B cell (primary cell): ENCODE results near the gene ANO2. TPM values are rescaled to one million over a fixed set of nuclear protein-coding genes. Genes with fewer than 3 reads are reported as not detected.

Experiments used
- ATAC-seq: fragments of 200-7000 bp; cut with Tn5 transposase; one replicate; pipeline ENCODE4 v1.10.0; 2021; ENCODE audit warnings: low read depth, mild to moderate bottlenecking, moderate number of reproducible peaks, moderate library complexity
- CTCF ChIA-PET: fragments of 350-600 bp; sonication (Branson Sonifier 250); formaldehyde crosslinking; loops from one replicate; lab custom pipeline; 2021; ENCODE audit warnings: antibody characterized with exemption, inconsistent platforms; lab: Charles Lee
- POLR2A ChIA-PET: fragments of 350-600 bp; sonication (Branson Sonifier 250); formaldehyde crosslinking; loops from one replicate; lab custom pipeline; 2021; ENCODE audit warnings: antibody characterized with exemption; lab: Charles Lee
- DNase-seq: peaks from one replicate; pipeline ENCODE4 v3.0.0; 2013
- H2AFZ ChIP-seq: 2 replicates; pipeline ENCODE4 v1.6.1; 2012; ENCODE audit warnings: mild to moderate bottlenecking, low read depth, low read length; ENCODE audit not compliant: insufficient read depth, poor library complexity, severe bottlenecking
- H3K27ac ChIP-seq, 2 donors: 1 replicate in 1 of 2; 2 replicates in 1 of 2; pipeline ENCODE4 v1.5.1; 2012 to 2013; ENCODE audit warnings: low read length in 2 of 2, mild to moderate bottlenecking in 2 of 2, moderate library complexity in 1 of 2
- H3K27me3 ChIP-seq, 4 experiments: fragments of 200-600 bp in 1 of 4; sonication (generic) in 1 of 4; replicated peaks in 1 of 4; 1 replicate in 2 of 4; 2 replicates in 2 of 4; pipeline versions ENCODE4 v1.6.1 to v1.7.0; 2013 to 2016; ENCODE audit warnings: low read length in 3 of 4, mild to moderate bottlenecking in 2 of 4, mixed read lengths in 1 of 4, moderate library complexity in 1 of 4; ENCODE audit not compliant: insufficient read depth in 4 of 4, control insufficient read depth in 3 of 4; ENCODE audit errors: control extremely low read depth in 1 of 4
- H3K36me3 ChIP-seq, 2 experiments: replicated peaks in 1 of 2; 1 replicate in 1 of 2; 2 replicates in 1 of 2; pipeline versions ENCODE4 v1.6.1 to v1.7.1; 2013; ENCODE audit warnings: low read length in 1 of 2; ENCODE audit not compliant: insufficient read depth in 2 of 2, control insufficient read depth in 1 of 2; ENCODE audit errors: control extremely low read depth in 1 of 2, extremely low read depth in 1 of 2
- H3K4me1 ChIP-seq, 2 donors: fragments of 200-600 bp in 1 of 2; sonication (generic) in 1 of 2; 1 replicate in 1 of 2; 2 replicates in 1 of 2; pipeline versions ENCODE4 v1.5.1 to v1.6.1; 2013 to 2017; ENCODE audit warnings: low read length in 2 of 2; ENCODE audit not compliant: control insufficient read depth in 2 of 2, insufficient read depth in 2 of 2
- H3K4me2 ChIP-seq: replicated peaks from 2 replicates; pipeline ENCODE3; 2012; ENCODE audit warnings: mild to moderate bottlenecking, low read depth, low read length; ENCODE audit not compliant: poor library complexity, severe bottlenecking
- H3K4me3 ChIP-seq, 5 experiments: fragments of 200-600 bp in 1 of 5; sonication (generic) in 1 of 5; 1 replicate in 3 of 5; 2 replicates in 2 of 5; pipeline versions ENCODE4 v1.5.1 to v1.7.0; 2011 to 2016; ENCODE audit warnings: low read length in 4 of 5, mild to moderate bottlenecking in 4 of 5, low read depth in 2 of 5, control low read depth in 1 of 5, moderate library complexity in 1 of 5; ENCODE audit not compliant: insufficient read depth in 1 of 5; ENCODE audit errors: control extremely low read depth in 1 of 5, extremely low read depth in 1 of 5
- H3K79me2 ChIP-seq: fragments of 200-600 bp; sonication (generic); one replicate; pipeline ENCODE4 v1.6.0; 2016; ENCODE audit warnings: low read length; ENCODE audit not compliant: control insufficient read depth, insufficient read depth
- H3K9ac ChIP-seq: fragments of 200-600 bp; sonication (generic); 2 replicates; pipeline ENCODE4 v1.6.1; 2017; ENCODE audit warnings: mild to moderate bottlenecking, low read length, moderate library complexity
- H3K9me3 ChIP-seq, 3 donors: one replicate each; pipeline versions ENCODE4 v1.6.1 to v1.7.1; 2013; ENCODE audit warnings: low read length in 2 of 3; ENCODE audit not compliant: control insufficient read depth in 2 of 3, insufficient read depth in 1 of 3; ENCODE audit errors: control extremely low read depth in 1 of 3
- H4K20me1 ChIP-seq: 2 replicates; pipeline ENCODE4 v1.6.0; 2012; ENCODE audit warnings: mild to moderate bottlenecking, low read length; ENCODE audit not compliant: insufficient read depth, control insufficient read depth, poor library complexity, severe bottlenecking
- H3K27ac Mint-ChIP-seq: one replicate; pipeline ENCODE4 v1.8.0; 2021; ENCODE audit warnings: mixed read lengths
- H3K27me3 Mint-ChIP-seq: one replicate; pipeline ENCODE4 v1.8.0; 2021; ENCODE audit warnings: mixed read lengths
- H3K4me1 Mint-ChIP-seq: one replicate; pipeline ENCODE4 v1.8.0; 2021; ENCODE audit warnings: mixed read lengths
- H3K4me3 Mint-ChIP-seq: one replicate; pipeline ENCODE4 v1.8.0; 2021; ENCODE audit warnings: mixed read lengths
- H3K9me3 Mint-ChIP-seq: one replicate; pipeline ENCODE4 v1.8.0; 2022; ENCODE audit warnings: mixed read lengths; ENCODE audit not compliant: insufficient read depth
- CTCF ChIP-seq: fragments of 200-600 bp; IDR thresholded peaks from one replicate; pipeline ENCODE4 v1.8.0; 2022; ENCODE audit warnings: antibody characterized with exemption, mild to moderate bottlenecking
- EZH2 ChIP-seq: IDR thresholded peaks from 2 replicates; pipeline ENCODE4 v1.6.1; 2012; ENCODE audit warnings: borderline replicate concordance, low read depth, mild to moderate bottlenecking, moderate library complexity, low read length; ENCODE audit not compliant: insufficient read depth, poor library complexity, severe bottlenecking
- WGBS: methylation state at CpG from one replicate; pipeline ENCODE4 v1.1.5; 2013; ENCODE audit warnings: missing lambda C conversion rate; ENCODE audit not compliant: insufficient coverage; 5-methylcytosine and 5-hydroxymethylcytosine counted together
- intact Hi-C: fragments of 100-400 bp; cut with micrococcal nuclease; formaldehyde crosslinking; loops from one replicate; pipeline ENCODE4 v1.10.0; 2022
- polyA plus RNA-seq: library from polyadenylated mRNA; depleted of rRNA; stranded (reverse); fragments of >200 nt; gene quantifications from 2 replicates; pipeline ENCODE4 v1.2.3, GENCODE V29; 2012
- total RNA-seq, 2 donors: library from RNA; stranded (reverse); fragments of 120-200 nt in 1 of 2; gene quantifications; 1 replicate in 1 of 2; 2 replicates in 1 of 2; pipeline versions ENCODE4 v1.2.3 to v1.2.4, GENCODE V29; 2013 to 2022

The ANO2 gene
- total and polyA plus RNA-seq, 2 donors (not counting 1 experiment from before 2014, with no cell fraction given): not detected

- no peaks in the 10 kb centered on the region for H3K4me1 Mint-ChIP-seq
- Histone ChIP-seq H3K9ac (no peak overlapping the region), H3K27ac (no peak overlapping the region), H2AFZ (no peak overlapping the region), H3K4me2 (no peak overlapping the region), H3K79me2 (no peaks in the 10 kb centered on the region), H4K20me1 (no peaks in the 10 kb centered on the region), H3K36me3 (no peaks in the 10 kb centered on the region), H3K27me3 (peaks cover 0 to 4% (median 1%) of the 10 kb centered on the region in 4 experiments), H3K4me3 (no peak overlapping the region), H3K9me3 (peaks cover 0 to 2% (median 0%) of the 10 kb centered on the region in 3 donors), H3K4me1 (no peaks in the 10 kb centered on the region)
- ATAC-seq (no peak), DNase-seq (no peak)
- WGBS: 92% methylated on average over 3 of the region's 5 CpGs
- H3K9me3 Mint-ChIP-seq: no peaks in the 10 kb centered on the region
- peaks cover 21% of the 10 kb centered on the region for H3K27me3 Mint-ChIP-seq
- intact Hi-C loops: no loop called here
- CTCF ChIA-PET: no interaction called here
- POLR2A ChIA-PET: no interaction called here
- no peak overlapping the region for H3K4me3 Mint-ChIP-seq
- TF ChIP-seq CTCF: no peak
- no peak overlapping the region for H3K27ac Mint-ChIP-seq
Measured at GRCh38 chr12:5909560-5909959, 35.5 kb downstream of the ANO2 start.

- Mint-ChIP-seq H3K27me3 (peaks cover 24% of the 10 kb centered on the region), H3K27ac (no peak overlapping the region), H3K4me1 (no peaks in the 10 kb centered on the region), H3K9me3 (no peaks in the 10 kb centered on the region), H3K4me3 (no peak overlapping the region)
- Histone ChIP-seq H3K27me3 (peaks cover 0 to 4% (median 1%) of the 10 kb centered on the region in 4 experiments), H2AFZ (no peak overlapping the region), H3K79me2 (no peaks in the 10 kb centered on the region), H3K4me3 (no peak overlapping the region), H3K27ac (no peak overlapping the region), H3K9me3 (peaks cover 0 to 2% (median 0%) of the 10 kb centered on the region in 3 donors), H3K4me2 (no peak overlapping the region), H4K20me1 (no peaks in the 10 kb centered on the region), H3K36me3 (no peaks in the 10 kb centered on the region), H3K9ac (no peak overlapping the region), H3K4me1 (no peaks in the 10 kb centered on the region)
- WGBS: 82% methylated on average over 7 of the region's 7 CpGs
- ChIA-PET POLR2A (no interaction called here), CTCF (no interaction called here)
- DNase-seq (no peak), ATAC-seq (no peak)
- intact Hi-C loops: no loop called here
- TF ChIP-seq EZH2: no peak
- no peak for TF ChIP-seq CTCF
Measured at GRCh38 chr12:5908251-5908650, 36.8 kb downstream of the ANO2 start.
